Fibroblast of lung (primary cell): Measurements from ENCODE around the gene CLIC1. TPM values are rescaled to one million over a fixed set of nuclear protein-coding genes. Genes with fewer than 3 reads are reported as not detected.

ENCODE experiments used
- DNase-seq, 2 donors: peaks; one replicate each; pipeline versions ENCODE4 v3.0.0 to v3.0.0-alpha.2; 2010; ENCODE audit warnings: low read depth in 2 of 2
- H2AFZ ChIP-seq: 2 replicates; pipeline ENCODE4 v1.5.1; 2012; ENCODE audit warnings: low read length, control low read depth, inconsistent platforms
- H3K27ac ChIP-seq: 2 replicates; pipeline ENCODE4 v1.5.1; 2011; ENCODE audit warnings: low read length, control low read depth; ENCODE audit not compliant: insufficient read depth
- H3K27me3 ChIP-seq: 2 replicates; pipeline ENCODE4 v1.5.1; 2011; ENCODE audit warnings: mild to moderate bottlenecking, low read length; ENCODE audit not compliant: control insufficient read depth, insufficient read depth
- H3K36me3 ChIP-seq: 2 replicates; pipeline ENCODE4 v1.5.1; 2011; ENCODE audit warnings: low read length; ENCODE audit not compliant: control insufficient read depth, insufficient read depth
- H3K4me1 ChIP-seq: 2 replicates; pipeline ENCODE4 v1.5.1; 2011; ENCODE audit warnings: low read length; ENCODE audit not compliant: control insufficient read depth, insufficient read depth; ENCODE audit errors: extremely low read depth
- H3K4me2 ChIP-seq: 2 replicates; pipeline ENCODE4 v1.5.1; 2011; ENCODE audit warnings: low read length, control low read depth; ENCODE audit not compliant: insufficient read depth; ENCODE audit errors: extremely low read depth
- H3K4me3 ChIP-seq, 4 experiments: fragments of 200-600 bp in 1 of 4; sonication (generic) in 1 of 4; replicated peaks in 1 of 4; 2 replicates each; pipeline ENCODE4 v1.5.1; 2011 to 2016; ENCODE audit warnings: low read length in 4 of 4, low read depth in 3 of 4, mild to moderate bottlenecking in 3 of 4, control low read depth in 2 of 4, inconsistent platforms in 1 of 4, mixed read lengths in 1 of 4; ENCODE audit not compliant: insufficient read depth in 1 of 4; ENCODE audit errors: control extremely low read depth in 1 of 4
- H3K79me2 ChIP-seq: 2 replicates; pipeline ENCODE4 v1.5.1; 2012; ENCODE audit warnings: mild to moderate bottlenecking, low read length, inconsistent platforms; ENCODE audit not compliant: control insufficient read depth, insufficient read depth
- H3K9ac ChIP-seq: 2 replicates; pipeline ENCODE4 v1.5.1; 2011; ENCODE audit warnings: mild to moderate bottlenecking, low read length, control low read depth; ENCODE audit not compliant: insufficient read depth
- H3K9me3 ChIP-seq: 2 replicates; pipeline ENCODE4 v1.5.1; 2012; ENCODE audit warnings: low read depth, low read length; ENCODE audit not compliant: control insufficient read depth, insufficient read depth
- H4K20me1 ChIP-seq: 2 replicates; pipeline ENCODE4 v1.5.1; 2011; ENCODE audit warnings: low read length; ENCODE audit not compliant: control insufficient read depth, insufficient read depth; ENCODE audit errors: extremely low read depth
- EZH2 ChIP-seq: IDR thresholded peaks from 2 replicates; pipeline ENCODE4 v1.5.1; 2012; ENCODE audit warnings: low read length, control low read depth, mild to moderate bottlenecking; ENCODE audit errors: missing control alignments
- polyA plus RNA-seq, 2 donors: library from polyadenylated mRNA; depleted of rRNA in 1 of 2; stranded (reverse) in 1 of 2; unstranded in 1 of 2; fragments of >200 nt; gene quantifications; 2 replicates each; pipeline ENCODE4 v1.2.1, GENCODE V29; 2011 to 2012; ENCODE audit warnings: missing spikeins in 1 of 2
- total RNA-seq: library from RNA; depleted of rRNA; stranded (reverse); fragments of >200 nt; gene quantifications from 2 replicates; pipeline ENCODE4 v1.2.1, GENCODE V29; 2014
- TF ChIP-seq, protein P1 (sequence below), 2 donors: IDR thresholded peaks in 1 of 2; conservative IDR thresholded peaks in 1 of 2; 1 replicate in 1 of 2; 2 replicates in 1 of 2; pipeline ENCODE4 v1.5.1; 2011 to 2012; ENCODE audit warnings: low read length in 2 of 2, control low read depth in 1 of 2, inconsistent platforms in 1 of 2, low read depth in 1 of 2, mild to moderate bottlenecking in 1 of 2

The CLIC1 gene
- total and polyA plus RNA-seq, 2 donors (not counting 1 experiment from before 2014, with no cell fraction given), result 615 to 639 TPM

DNA sequence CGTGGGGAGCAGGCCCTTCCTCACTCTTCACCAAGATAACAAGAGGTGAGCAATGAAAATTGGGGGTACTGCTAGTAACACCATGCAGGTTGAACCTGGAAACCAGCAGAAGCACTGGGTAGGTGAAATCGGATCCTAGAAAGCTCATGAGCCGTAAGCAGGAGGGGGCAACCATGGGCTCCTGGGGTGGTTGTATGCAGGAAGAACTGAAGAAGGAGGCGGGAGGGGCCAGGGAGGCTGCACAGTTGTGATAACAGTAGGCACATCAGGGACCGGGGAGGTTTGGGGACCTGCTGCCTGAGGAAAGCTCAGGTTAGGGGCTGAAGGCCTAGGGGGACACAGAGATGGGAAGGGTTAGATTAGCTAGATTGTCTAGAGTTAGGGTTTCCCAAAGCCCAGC, 49.8 kb downstream of the CLIC1 start:
- no peak overlapping the region for H3K4me2 ChIP-seq
- H3K9ac ChIP-seq, result no peak overlapping the region
- H2AFZ ChIP-seq, result no peak overlapping the region
- H3K4me3 ChIP-seq, result no peak overlapping the region
- no peak for DNase-seq
- H3K79me2 ChIP-seq, result no peaks in the 10 kb centered on the region
- peaks cover 26% of the 10 kb centered on the region for H3K36me3 ChIP-seq
- H3K9me3 ChIP-seq, result no peaks in the 10 kb centered on the region
- no peak for TF ChIP-seq EZH2
- TF ChIP-seq, protein P1, sequence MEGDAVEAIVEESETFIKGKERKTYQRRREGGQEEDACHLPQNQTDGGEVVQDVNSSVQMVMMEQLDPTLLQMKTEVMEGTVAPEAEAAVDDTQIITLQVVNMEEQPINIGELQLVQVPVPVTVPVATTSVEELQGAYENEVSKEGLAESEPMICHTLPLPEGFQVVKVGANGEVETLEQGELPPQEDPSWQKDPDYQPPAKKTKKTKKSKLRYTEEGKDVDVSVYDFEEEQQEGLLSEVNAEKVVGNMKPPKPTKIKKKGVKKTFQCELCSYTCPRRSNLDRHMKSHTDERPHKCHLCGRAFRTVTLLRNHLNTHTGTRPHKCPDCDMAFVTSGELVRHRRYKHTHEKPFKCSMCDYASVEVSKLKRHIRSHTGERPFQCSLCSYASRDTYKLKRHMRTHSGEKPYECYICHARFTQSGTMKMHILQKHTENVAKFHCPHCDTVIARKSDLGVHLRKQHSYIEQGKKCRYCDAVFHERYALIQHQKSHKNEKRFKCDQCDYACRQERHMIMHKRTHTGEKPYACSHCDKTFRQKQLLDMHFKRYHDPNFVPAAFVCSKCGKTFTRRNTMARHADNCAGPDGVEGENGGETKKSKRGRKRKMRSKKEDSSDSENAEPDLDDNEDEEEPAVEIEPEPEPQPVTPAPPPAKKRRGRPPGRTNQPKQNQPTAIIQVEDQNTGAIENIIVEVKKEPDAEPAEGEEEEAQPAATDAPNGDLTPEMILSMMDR (conservative IDR thresholded peaks at IDR 0.05 in 1 of 2, IDR thresholded peaks at IDR 0.05 in 1 of 2; ENCODE audit: low read depth in 1 of 2, low read length in 2 of 2), result no peak
- no peaks in the 10 kb centered on the region for H3K27me3 ChIP-seq
- no peak overlapping the region for H3K27ac ChIP-seq
- H4K20me1 ChIP-seq, result no peaks in the 10 kb centered on the region
- H3K4me1 ChIP-seq, result peaks cover 3% of the 10 kb centered on the region

DNA sequence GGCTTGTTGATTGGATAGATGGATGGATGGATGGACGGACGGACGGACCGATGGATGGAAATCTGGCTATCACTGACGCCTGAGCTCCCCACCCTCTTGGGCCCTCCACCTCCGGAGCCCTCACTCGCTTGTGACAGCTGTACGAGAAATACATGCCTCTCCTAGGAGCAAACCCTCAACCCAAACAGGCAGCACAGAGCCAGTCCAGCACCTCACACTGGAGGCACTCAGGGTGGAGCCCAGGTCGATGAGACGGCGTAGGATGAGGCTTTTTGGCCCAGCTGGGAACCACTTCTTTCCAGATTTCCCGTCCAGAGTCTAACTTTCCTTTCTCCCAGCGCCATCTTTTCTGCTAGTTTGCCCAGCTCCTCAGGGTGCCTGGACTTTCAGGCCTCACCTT, 52.7 kb downstream of the CLIC1 start:
- Histone ChIP-seq H3K27me3 (no peaks in the 10 kb centered on the region), H4K20me1 (no peaks in the 10 kb centered on the region), H3K9ac (no peak overlapping the region), H3K27ac (no peak overlapping the region), H3K4me1 (peaks cover 12% of the 10 kb centered on the region), H3K79me2 (no peaks in the 10 kb centered on the region), H3K4me2 (no peak overlapping the region), H3K9me3 (no peaks in the 10 kb centered on the region), H3K4me3 (no peak overlapping the region), H3K36me3 (peaks cover 14% of the 10 kb centered on the region), H2AFZ (no peak overlapping the region)
- TF ChIP-seq, protein P1 (conservative IDR thresholded peaks at IDR 0.05 in 1 of 2, IDR thresholded peaks at IDR 0.05 in 1 of 2; ENCODE audit: low read depth in 1 of 2, low read length in 2 of 2), result no peak
- no peak for TF ChIP-seq EZH2
- no peak for DNase-seq

DNA sequence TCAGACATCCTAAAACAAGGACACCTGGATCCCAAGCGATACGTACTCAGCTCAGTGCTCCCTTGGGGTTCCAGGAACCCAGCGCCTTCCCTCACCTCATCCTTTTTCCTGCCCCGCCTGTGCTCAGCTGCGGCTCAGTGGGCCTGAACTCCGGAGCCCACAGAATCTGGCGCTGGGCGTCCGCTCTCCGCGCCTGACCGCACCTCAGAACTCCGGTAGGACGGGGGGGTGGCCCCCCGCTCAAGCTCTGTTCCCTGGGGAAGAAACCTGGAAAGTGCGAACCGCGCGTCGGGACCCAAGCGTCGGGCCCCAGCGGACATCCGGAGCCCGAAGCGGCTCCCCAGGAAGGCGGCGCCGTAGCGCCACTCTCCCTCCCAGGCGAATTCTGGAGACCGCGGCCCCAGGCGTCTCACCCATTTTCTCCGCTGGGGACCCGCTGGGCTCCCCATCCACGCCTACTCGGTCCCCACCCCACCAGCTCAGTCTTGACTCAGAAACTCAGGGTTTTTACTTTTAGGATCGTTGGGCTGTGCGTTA, 55.1 kb downstream of the CLIC1 start:
- Histone ChIP-seq H3K27ac (peak overlapping the region; percentile 80), H3K9ac (peak overlapping the region; percentile 71), H3K4me2 (peak overlapping the region; percentile 97), H3K4me3 (peak overlapping the region; percentile 43 to 58 (median 57)), H4K20me1 (no peaks in the 10 kb centered on the region), H2AFZ (peak overlapping the region; percentile 78), H3K36me3 (peaks cover 2% of the 10 kb centered on the region), H3K79me2 (no peaks in the 10 kb centered on the region), H3K4me1 (peaks cover 12% of the 10 kb centered on the region), H3K27me3 (no peaks in the 10 kb centered on the region), H3K9me3 (no peaks in the 10 kb centered on the region)
- peak; percentile 34 to 41 for DNase-seq
- TF ChIP-seq, protein P1 (conservative IDR thresholded peaks at IDR 0.05 in 1 of 2, IDR thresholded peaks at IDR 0.05 in 1 of 2; ENCODE audit: low read depth in 1 of 2, low read length in 2 of 2), result peak in 1 of 2 donors; percentile 13
- no peak for TF ChIP-seq EZH2

Other genes starting within 250 kb of the CLIC1 start
Only the 30 nearest of the 43 such genes appear.
- not detected in 2 replicates for gene TNF, start 161.0 kb downstream of the CLIC1 start, total RNA-seq
- not detected in 2 replicates for gene TNF, start 161.0 kb downstream of the CLIC1 start, polyA plus RNA-seq
- gene LTB, start 154.1 kb downstream of the CLIC1 start, total RNA-seq, result not detected in 2 replicates
- not detected in 2 replicates for gene LTB, start 154.1 kb downstream of the CLIC1 start, polyA plus RNA-seq
- gene LST1, start 150.3 kb downstream of the CLIC1 start, total RNA-seq, result not detected in 2 replicates
- gene LST1, start 150.3 kb downstream of the CLIC1 start, polyA plus RNA-seq, result not detected in 2 replicates
- gene NCR3, start 143.5 kb downstream of the CLIC1 start, total RNA-seq, result not detected in 2 replicates
- gene NCR3, start 143.5 kb downstream of the CLIC1 start, polyA plus RNA-seq, result not detected in 2 replicates
- gene AIF1, start 121.3 kb downstream of the CLIC1 start, total RNA-seq, result not detected in 2 replicates
- not detected in 2 replicates for gene AIF1, start 121.3 kb downstream of the CLIC1 start, polyA plus RNA-seq
- gene PRRC2A, start 115.8 kb downstream of the CLIC1 start, total RNA-seq, result 22.9 and 46.6 TPM in 2 replicates
- 26.9 and 50.7 TPM in 2 replicates for gene PRRC2A, start 115.8 kb downstream of the CLIC1 start, polyA plus RNA-seq
- 90.9 and 124 TPM in 2 replicates for gene BAG6, start 83.9 kb downstream of the CLIC1 start, total RNA-seq
- 75.3 and 111 TPM in 2 replicates for gene BAG6, start 83.9 kb downstream of the CLIC1 start, polyA plus RNA-seq
- 0.99 and 1.0 TPM in 2 replicates for gene APOM, start 80.6 kb downstream of the CLIC1 start, total RNA-seq
- 3.9 and 5.4 TPM in 2 replicates for gene APOM, start 80.6 kb downstream of the CLIC1 start, polyA plus RNA-seq
- 20.6 and 26.2 TPM in 2 replicates for gene C6orf47, start 75.8 kb downstream of the CLIC1 start, total RNA-seq
- gene C6orf47, start 75.8 kb downstream of the CLIC1 start, polyA plus RNA-seq, result 6.6 and 7.9 TPM in 2 replicates
- gene GPANK1, start 71.5 kb downstream of the CLIC1 start, total RNA-seq, result 15.0 and 17.2 TPM in 2 replicates
- 12.7 and 13.1 TPM in 2 replicates for gene GPANK1, start 71.5 kb downstream of the CLIC1 start, polyA plus RNA-seq
- 67.2 and 70.9 TPM in 2 replicates for gene CSNK2B, start 70.5 kb downstream of the CLIC1 start, total RNA-seq
- 84.9 and 124 TPM in 2 replicates for gene CSNK2B, start 70.5 kb downstream of the CLIC1 start, polyA plus RNA-seq
- gene LY6G5B, start 66.6 kb downstream of the CLIC1 start, total RNA-seq, result 1.3 and 2.0 TPM in 2 replicates
- gene LY6G5B, start 66.6 kb downstream of the CLIC1 start, polyA plus RNA-seq, result 2.8 and 2.9 TPM in 2 replicates
- 0.51 and 0.83 TPM in 2 replicates for gene LY6G5C, start 55.5 kb downstream of the CLIC1 start, total RNA-seq
- gene LY6G5C, start 55.5 kb downstream of the CLIC1 start, polyA plus RNA-seq, result 2.0 and 2.9 TPM in 2 replicates
- 62.1 and 72.0 TPM in 2 replicates for gene ABHD16A, start 33.2 kb downstream of the CLIC1 start, total RNA-seq
- 24.2 and 25.1 TPM in 2 replicates for gene ABHD16A, start 33.2 kb downstream of the CLIC1 start, polyA plus RNA-seq
- gene LY6G6F, start 29.7 kb downstream of the CLIC1 start, total RNA-seq, result not detected in 2 replicates
- gene LY6G6F, start 29.7 kb downstream of the CLIC1 start, polyA plus RNA-seq, result not detected in 2 replicates
- gene LY6G6D, start 21.2 kb downstream of the CLIC1 start, total RNA-seq, result not detected in 2 replicates
- not detected in 2 replicates for gene LY6G6D, start 21.2 kb downstream of the CLIC1 start, polyA plus RNA-seq
- not detected in 2 replicates for gene LY6G6C, start 14.8 kb downstream of the CLIC1 start, total RNA-seq
- gene LY6G6C, start 14.8 kb downstream of the CLIC1 start, polyA plus RNA-seq, result not detected in 2 replicates
- gene MPIG6B, start 13.2 kb downstream of the CLIC1 start, total RNA-seq, result not detected in 2 replicates
- gene MPIG6B, start 13.2 kb downstream of the CLIC1 start, polyA plus RNA-seq, result not detected in 2 replicates
- 97.3 and 119 TPM in 2 replicates for gene DDAH2, start 7.2 kb downstream of the CLIC1 start, total RNA-seq
- 42.5 and 43.4 TPM in 2 replicates for gene DDAH2, start 7.2 kb downstream of the CLIC1 start, polyA plus RNA-seq
- 2.3 and 4.3 TPM in 2 replicates for gene MSH5, start 3.5 kb upstream of the CLIC1 start, total RNA-seq
- 6.0 and 11.1 TPM in 2 replicates for gene MSH5, start 3.5 kb upstream of the CLIC1 start, polyA plus RNA-seq
- gene SAPCD1, start 26.1 kb upstream of the CLIC1 start, total RNA-seq, result 0.26 and 0.50 TPM in 2 replicates
- gene SAPCD1, start 26.1 kb upstream of the CLIC1 start, polyA plus RNA-seq, result 1.3 and 1.4 TPM in 2 replicates
- gene VWA7, start 40.8 kb upstream of the CLIC1 start, total RNA-seq, result under 0.01 and 0.66 TPM in 2 replicates
- 0.16 and 0.60 TPM in 2 replicates for gene VWA7, start 40.8 kb upstream of the CLIC1 start, polyA plus RNA-seq
- 29.8 and 53.5 TPM in 2 replicates for gene VARS1, start 59.2 kb upstream of the CLIC1 start, total RNA-seq
- gene VARS1, start 59.2 kb upstream of the CLIC1 start, polyA plus RNA-seq, result 16.0 and 31.0 TPM in 2 replicates
- gene LSM2, start 70.4 kb upstream of the CLIC1 start, total RNA-seq, result 23.1 and 24.3 TPM in 2 replicates
- gene LSM2, start 70.4 kb upstream of the CLIC1 start, polyA plus RNA-seq, result 34.7 and 68.1 TPM in 2 replicates
- gene HSPA1L, start 78.8 kb upstream of the CLIC1 start, total RNA-seq, result 2.1 and 3.1 TPM in 2 replicates
- gene HSPA1L, start 78.8 kb upstream of the CLIC1 start, polyA plus RNA-seq, result 0.74 and 0.75 TPM in 2 replicates
- gene HSPA1A, start 79.0 kb upstream of the CLIC1 start, total RNA-seq, result 70.0 and 111 TPM in 2 replicates
- 61.2 and 66.3 TPM in 2 replicates for gene HSPA1A, start 79.0 kb upstream of the CLIC1 start, polyA plus RNA-seq
- gene HSPA1B, start 91.2 kb upstream of the CLIC1 start, total RNA-seq, result 115 and 152 TPM in 2 replicates
- gene HSPA1B, start 91.2 kb upstream of the CLIC1 start, polyA plus RNA-seq, result 35.5 and 60.2 TPM in 2 replicates
- gene NEU1, start 126.3 kb upstream of the CLIC1 start, total RNA-seq, result 100 and 109 TPM in 2 replicates
- gene NEU1, start 126.3 kb upstream of the CLIC1 start, polyA plus RNA-seq, result 51.2 and 66.4 TPM in 2 replicates
- gene SLC44A4, start 142.5 kb upstream of the CLIC1 start, total RNA-seq, result not detected in 2 replicates
- 0.02 TPM in 1 of 2 replicates, not detected in the other for gene SLC44A4, start 142.5 kb upstream of the CLIC1 start, polyA plus RNA-seq
- gene EHMT2, start 161.2 kb upstream of the CLIC1 start, total RNA-seq, result 60.1 and 63.7 TPM in 2 replicates
- 22.0 and 37.3 TPM in 2 replicates for gene EHMT2, start 161.2 kb upstream of the CLIC1 start, polyA plus RNA-seq